T-helper 9 cell (primary cell): ENCODE data around the gene TMEM92.
A peak's percentile ranks its signal among the peaks of the same experiment; 100 is the strongest.
"Not testable (repeated sequence)": the region's sequence is repeated elsewhere in the genome, so short reads cannot be mapped to it uniquely, and the experiment has no call there.

Experiments used
- DNase-seq: peaks from one replicate; pipeline ENCODE4 v3.0.0-alpha.2; 2020

Gene TMEM92

GRCh38 chr17:50262001-50262794 lies 12.1 kb upstream of the TMEM92 start:
- no peak for DNase-seq

- DNase-seq, result no peak
These were observed 10.7 kb upstream of the TMEM92 start for GRCh38 chr17:50263331-50264262.

- DNase-seq, result no peak
These were observed 9.8 kb upstream of the TMEM92 start for GRCh38 chr17:50264263-50265113.

GRCh38 chr17:50265212-50265611 lies 9.1 kb upstream of the TMEM92 start:
- no peak for DNase-seq

- no peak for DNase-seq
These were observed 8.5 kb upstream of the TMEM92 start for GRCh38 chr17:50265690-50266315.

GRCh38 chr17:50266384-50267073 lies 7.7 kb upstream of the TMEM92 start:
- DNase-seq, result no peak

- DNase-seq, result no peak
These were observed 7.0 kb upstream of the TMEM92 start for GRCh38 chr17:50267074-50267841.

- no peak for DNase-seq
These were observed 6.2 kb upstream of the TMEM92 start for GRCh38 chr17:50268026-50268425.

GRCh38 chr17:50268743-50269275 lies 5.5 kb upstream of the TMEM92 start:
- no peak for DNase-seq

- peak; percentile 39 for DNase-seq
These were observed 4.5 kb upstream of the TMEM92 start for GRCh38 chr17:50269477-50270434.

- no peak for DNase-seq
These were observed 3.6 kb upstream of the TMEM92 start for GRCh38 chr17:50270435-50271362.

GRCh38 chr17:50271363-50271750 lies 2.9 kb upstream of the TMEM92 start:
- DNase-seq, result not testable (repeated sequence)

GRCh38 chr17:50272246-50272645 lies 2.0 kb upstream of the TMEM92 start:
- DNase-seq, result no peak

- peak; percentile 58 for DNase-seq
These were observed 1.3 kb upstream of the TMEM92 start for GRCh38 chr17:50272711-50273653.

- no peak for DNase-seq
These were observed 619 bp upstream of the TMEM92 start for GRCh38 chr17:50273654-50274040.

- no peak for DNase-seq
These were observed 593 bp downstream of the TMEM92 start for GRCh38 chr17:50274897-50275221.

- no peak for DNase-seq
These were observed 1.0 kb downstream of the TMEM92 start for GRCh38 chr17:50275279-50275678.
